GM19468 (cell line): ENCODE measurements around the gene HAUS6.
"Not testable (repeated sequence)": the region's sequence is repeated elsewhere in the genome, so short reads cannot be mapped to it uniquely, and the experiment has no call there.

Source experiments
- ATAC-seq: cut with Tn5 transposase; IDR thresholded peaks from one replicate; pipeline ENCODE4 v1.9.1; 2021; ENCODE audit warnings: mild to moderate bottlenecking, moderate library complexity, moderate number of reproducible peaks; ENCODE audit not compliant: unreplicated experiment; ENCODE audit errors: extremely low read depth

Gene HAUS6

GRCh38 chr9:19048966-19049916 is 53.5 kb downstream of the HAUS6 start, which contains the start of gene RRAGA:
Gene RRAGA, plus strand, starts transcription at chr9:19049427. Its CDS starts 233 bp downstream, at chr9:19049660.
- peak; percentile 88 for ATAC-seq

- ATAC-seq = no peak
These were observed 66.1 kb downstream of the HAUS6 start for GRCh38 chr9:19036611-19037010.

GRCh38 chr9:19033015-19033414 is 69.7 kb downstream of the HAUS6 start, which contains the start of gene SAXO1:
Gene SAXO1, minus strand, starts transcription at chr9:19033209. Its CDS starts 301 bp downstream, at chr9:19032908.
- ATAC-seq = no peak

GRCh38 chr9:19032406-19032805 is 70.3 kb downstream of the HAUS6 start:
- ATAC-seq = no peak

- ATAC-seq = no peak
These were observed 71.8 kb downstream of the HAUS6 start for GRCh38 chr9:19030899-19031298.

- ATAC-seq = peak; percentile 57
These were observed 73.8 kb downstream of the HAUS6 start for GRCh38 chr9:19028835-19029451.

- no peak for ATAC-seq
These were observed 74.9 kb downstream of the HAUS6 start for GRCh38 chr9:19027825-19028224.

GRCh38 chr9:19026375-19026774 is 76.3 kb downstream of the HAUS6 start:
- ATAC-seq = no peak

- ATAC-seq = no peak
These were observed 79.6 kb downstream of the HAUS6 start for GRCh38 chr9:19023078-19023477.

GRCh38 chr9:19022206-19022605 is 80.5 kb downstream of the HAUS6 start:
- no peak for ATAC-seq

GRCh38 chr9:19021649-19022048 is 81.1 kb downstream of the HAUS6 start:
- ATAC-seq = not testable (repeated sequence)

GRCh38 chr9:19020886-19021455 is 81.7 kb downstream of the HAUS6 start:
- ATAC-seq = no peak

GRCh38 chr9:19018201-19018600 is 84.5 kb downstream of the HAUS6 start:
- ATAC-seq = no peak

GRCh38 chr9:19009391-19009965 is 93.2 kb downstream of the HAUS6 start:
- no peak for ATAC-seq
